ENCODE results near the gene SHC4.
A peak's percentile ranks its signal among the peaks of the same experiment; 100 is the strongest.
"Not testable (repeated sequence)": the region's sequence is repeated elsewhere in the genome, so short reads cannot be mapped to it uniquely, and the experiment has no call there.

SHC4 gene

GRCh38 chr15:48972750-48973503 is 9.2 kb upstream of the SHC4 start:
- in situ Hi-C loops (cut with MboI; ENCODE audit: low pct_unique_long_range_greater_than_20kb, low sequenced_read_pairs) = no loop called here

GRCh38 chr15:48970926-48971325 is 7.2 kb upstream of the SHC4 start:
- DNase-seq; in situ Hi-C loops (cut with MboI; ENCODE audit: low pct_unique_long_range_greater_than_20kb, low sequenced_read_pairs): not testable (repeated sequence)

More at GRCh38 chr15:48972750-48973503, 9.2 kb upstream of the SHC4 start:
- DNase-seq = no peak

DNA sequence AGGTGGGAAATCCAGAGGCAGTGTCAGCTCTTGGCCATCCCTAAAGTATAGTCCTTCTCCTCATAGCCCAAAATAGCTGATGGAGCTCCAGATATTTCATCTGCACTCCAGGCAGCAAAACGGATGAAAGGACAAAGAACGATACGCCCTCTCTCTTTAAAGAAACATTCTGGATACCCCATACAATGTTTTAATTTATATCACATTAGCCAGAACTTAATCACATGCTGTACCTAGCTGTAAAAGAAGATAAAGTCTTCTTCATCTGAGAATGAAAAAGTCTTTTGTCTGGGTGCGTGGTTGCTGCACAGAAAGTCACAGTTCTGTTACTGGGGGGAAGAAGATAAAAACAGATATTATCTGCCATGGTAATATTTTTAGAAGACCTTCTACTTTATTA is 4.3 kb upstream of the SHC4 start:
- in situ Hi-C loops (cut with MboI; ENCODE audit: low pct_unique_long_range_greater_than_20kb, low sequenced_read_pairs) = no loop called here
- DNase-seq = no peak

GRCh38 chr15:48967336-48967735 is 3.6 kb upstream of the SHC4 start:
- in situ Hi-C loops (cut with MboI; ENCODE audit: low pct_unique_long_range_greater_than_20kb, low sequenced_read_pairs) = no loop called here

GRCh38 chr15:48966595-48967301 is 3.0 kb upstream of the SHC4 start:
- in situ Hi-C loops (cut with MboI; ENCODE audit: low pct_unique_long_range_greater_than_20kb, low sequenced_read_pairs) = no loop called here
- peak; percentile 57 for DNase-seq

More at GRCh38 chr15:48967336-48967735, 3.6 kb upstream of the SHC4 start:
- no peak for DNase-seq

- in situ Hi-C loops (cut with MboI; ENCODE audit: low pct_unique_long_range_greater_than_20kb, low sequenced_read_pairs) = no loop called here
- DNase-seq = peak; percentile 37
These were observed 2.3 kb upstream of the SHC4 start for GRCh38 chr15:48965972-48966371.

DNA sequence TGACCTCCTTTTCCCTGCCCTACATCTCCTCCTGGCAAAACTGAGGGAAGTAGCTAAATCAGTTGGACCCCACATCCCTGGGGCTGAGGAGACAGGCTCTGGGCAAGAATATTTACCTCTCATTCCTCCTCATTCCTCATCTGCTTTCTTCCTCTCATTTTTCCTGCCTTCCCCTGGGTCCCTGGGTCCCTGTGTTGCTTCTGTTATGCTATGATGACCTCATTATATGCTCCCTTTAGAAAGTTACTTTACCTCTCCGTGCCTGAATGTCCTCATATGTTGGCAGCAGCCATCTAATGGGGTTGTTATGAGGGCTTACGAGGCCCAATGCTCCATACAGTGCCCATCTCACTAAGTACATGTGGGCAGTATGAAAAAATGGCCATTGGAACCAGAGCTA is 1.2 kb upstream of the SHC4 start:
- no peak for DNase-seq
- in situ Hi-C loops (cut with MboI; ENCODE audit: low pct_unique_long_range_greater_than_20kb, low sequenced_read_pairs) = no loop called here

DNA sequence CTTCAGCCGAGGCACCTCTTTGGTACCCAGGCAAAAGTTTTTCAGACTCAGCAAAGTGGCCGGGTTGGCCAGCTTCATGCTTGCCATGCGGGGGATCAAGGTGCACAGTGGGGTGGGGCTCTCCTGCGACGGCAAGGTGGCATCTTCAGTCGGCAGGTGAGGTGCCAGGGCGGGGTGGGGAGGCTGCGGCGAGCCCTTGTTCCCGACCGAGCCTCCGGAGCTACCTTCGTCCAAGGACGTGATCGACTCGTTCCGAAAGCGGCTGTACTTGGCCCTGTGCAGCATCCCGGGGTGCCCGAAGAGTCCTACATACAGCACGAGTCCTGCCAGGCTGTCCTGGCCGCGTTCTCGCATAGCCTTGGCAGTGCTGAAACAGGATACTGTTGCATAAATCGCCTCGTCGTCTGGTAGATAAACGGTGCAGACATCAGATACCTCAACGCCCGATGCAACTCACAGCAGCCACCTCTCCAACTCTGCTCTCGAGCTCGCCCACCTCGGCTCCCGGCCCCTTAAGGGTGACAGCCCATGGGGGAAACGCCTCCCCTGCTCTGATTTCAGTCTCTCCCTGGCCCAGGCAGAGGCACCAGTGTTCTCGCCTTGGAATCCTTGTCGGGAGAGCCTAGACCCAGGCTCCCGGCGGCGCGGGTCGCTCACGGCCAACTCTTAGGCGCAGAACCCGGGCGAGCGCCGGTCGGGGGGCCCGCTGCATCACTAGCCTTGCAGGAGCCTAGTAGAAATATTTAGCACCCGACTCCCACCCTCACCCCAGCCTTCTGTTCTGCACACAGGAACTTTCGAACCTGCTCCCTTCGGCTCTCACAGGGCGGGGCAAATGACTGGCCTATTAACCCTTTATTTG is 826 bp downstream of the SHC4 start:
- no peak for DNase-seq

DNA sequence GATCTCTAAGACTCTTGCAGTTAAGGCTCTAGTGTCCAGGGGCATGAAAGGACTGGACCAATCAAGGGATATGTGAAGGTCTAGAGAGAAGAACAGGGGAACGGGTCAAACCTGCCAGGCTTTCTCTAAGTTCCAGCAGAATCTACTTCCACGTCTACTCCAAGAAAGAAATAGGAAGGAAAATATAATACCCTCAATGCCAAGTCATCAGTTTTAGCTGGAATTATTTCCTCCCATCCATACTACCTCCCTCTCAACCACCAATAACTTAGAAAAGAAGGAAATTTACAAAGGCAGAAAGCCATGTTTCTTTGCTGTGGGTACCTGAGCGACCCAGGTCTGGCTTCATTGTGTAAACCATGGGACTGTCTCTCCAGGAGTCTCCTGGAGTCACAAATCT is 7.8 kb downstream of the SHC4 start:
- no peak for DNase-seq
- in situ Hi-C loops (cut with MboI; ENCODE audit: low pct_unique_long_range_greater_than_20kb, low sequenced_read_pairs) = no loop called here

More for the DNA sequence above, 826 bp downstream of the SHC4 start:
- in situ Hi-C loops (cut with MboI; ENCODE audit: low pct_unique_long_range_greater_than_20kb, low sequenced_read_pairs) = no loop called here

DNA sequence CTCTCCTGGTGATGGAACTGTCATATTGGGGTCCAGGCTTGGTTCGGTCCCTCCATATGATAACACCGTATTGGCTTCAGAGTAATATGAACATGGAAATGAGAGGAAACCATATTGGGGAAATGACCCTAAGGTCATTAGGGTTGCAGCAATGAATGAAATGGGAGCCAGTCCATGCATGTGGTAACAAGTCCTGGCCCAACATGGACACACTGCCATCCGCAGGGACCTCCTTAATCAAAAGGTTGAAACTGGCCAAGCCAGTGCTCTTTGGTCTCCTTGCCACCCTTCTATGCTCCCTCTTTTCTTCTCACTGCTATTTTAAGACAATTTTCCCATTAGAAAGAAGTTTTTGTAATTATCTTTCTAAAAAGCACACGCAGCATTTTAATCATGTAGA is 8.3 kb downstream of the SHC4 start:
- in situ Hi-C loops (cut with MboI; ENCODE audit: low pct_unique_long_range_greater_than_20kb, low sequenced_read_pairs) = no loop called here
- DNase-seq = no peak

DNA sequence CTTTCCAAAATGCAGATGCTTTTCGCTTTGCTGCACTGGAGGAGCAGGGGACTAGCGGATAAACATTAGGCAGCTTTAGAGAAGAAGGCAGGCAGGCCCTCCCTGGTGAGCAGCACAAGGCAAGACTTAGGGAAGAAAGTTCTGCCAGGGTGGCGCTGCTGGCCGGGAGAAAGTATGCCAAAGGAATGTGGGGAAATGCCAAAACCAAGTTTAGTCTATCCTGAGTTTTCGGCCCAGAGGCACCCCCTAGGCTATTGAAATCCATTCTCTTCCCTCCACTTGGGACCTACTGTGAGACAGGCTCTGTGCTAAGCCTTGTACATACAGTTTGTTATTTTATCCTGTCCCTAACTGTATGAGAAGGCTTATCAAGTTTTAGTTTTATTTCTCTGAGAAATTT is 9.2 kb downstream of the SHC4 start:
- DNase-seq = no peak
- in situ Hi-C loops (cut with MboI; ENCODE audit: low pct_unique_long_range_greater_than_20kb, low sequenced_read_pairs) = no loop called here

DNA sequence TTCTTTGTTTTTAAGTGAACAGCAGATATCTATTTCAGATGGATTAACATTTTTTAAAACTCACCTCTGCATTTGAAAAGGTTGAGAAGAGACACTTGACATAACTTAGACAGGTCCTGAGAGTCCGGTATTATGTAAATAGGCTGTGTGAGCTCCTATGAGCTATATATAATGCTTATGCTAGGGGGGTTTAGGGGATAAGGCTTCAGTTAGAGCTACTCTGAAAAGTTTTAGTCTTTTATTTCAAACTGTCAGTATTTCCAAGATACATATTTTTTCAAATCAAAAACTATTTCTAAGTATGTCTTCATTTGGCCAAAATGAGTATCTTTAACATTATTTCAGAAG is 16.9 kb downstream of the SHC4 start:
- in situ Hi-C loops (cut with MboI; ENCODE audit: low pct_unique_long_range_greater_than_20kb, low sequenced_read_pairs) = no loop called here

GRCh38 chr15:48946074-48946839 is 17.5 kb downstream of the SHC4 start:
- in situ Hi-C loops (cut with MboI; ENCODE audit: low pct_unique_long_range_greater_than_20kb, low sequenced_read_pairs) = no loop called here
- peak; percentile 47 for DNase-seq

More for the DNA sequence above, 16.9 kb downstream of the SHC4 start:
- no peak for DNase-seq

DNA sequence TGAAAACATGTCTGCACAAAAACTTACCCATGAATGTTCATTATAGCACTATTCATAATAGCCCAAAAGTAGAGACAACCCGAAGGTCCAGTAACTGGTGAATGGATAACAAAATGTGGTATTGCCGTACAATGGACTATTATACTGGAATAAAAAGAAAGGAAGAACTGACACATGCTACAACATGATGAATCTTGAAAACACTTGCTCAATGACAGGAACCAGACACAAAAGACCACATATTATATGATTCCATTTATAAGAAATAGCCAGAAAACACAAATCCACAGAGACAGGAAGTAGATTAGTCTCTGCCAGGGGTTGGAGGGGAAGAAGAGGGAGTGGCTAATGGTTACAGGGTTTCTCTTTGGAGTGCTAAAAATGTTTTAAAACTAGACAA is 18.3 kb downstream of the SHC4 start:
- DNase-seq = no peak
- in situ Hi-C loops (cut with MboI; ENCODE audit: low pct_unique_long_range_greater_than_20kb, low sequenced_read_pairs) = no loop called here

GRCh38 chr15:48941904-48942303 is 21.8 kb downstream of the SHC4 start:
- in situ Hi-C loops (cut with MboI; ENCODE audit: low pct_unique_long_range_greater_than_20kb, low sequenced_read_pairs) = no loop called here
- no peak for DNase-seq

- DNase-seq = no peak
- in situ Hi-C loops (cut with MboI; ENCODE audit: low pct_unique_long_range_greater_than_20kb, low sequenced_read_pairs) = no loop called here
These were observed 23.2 kb downstream of the SHC4 start for GRCh38 chr15:48940508-48940907.

DNA sequence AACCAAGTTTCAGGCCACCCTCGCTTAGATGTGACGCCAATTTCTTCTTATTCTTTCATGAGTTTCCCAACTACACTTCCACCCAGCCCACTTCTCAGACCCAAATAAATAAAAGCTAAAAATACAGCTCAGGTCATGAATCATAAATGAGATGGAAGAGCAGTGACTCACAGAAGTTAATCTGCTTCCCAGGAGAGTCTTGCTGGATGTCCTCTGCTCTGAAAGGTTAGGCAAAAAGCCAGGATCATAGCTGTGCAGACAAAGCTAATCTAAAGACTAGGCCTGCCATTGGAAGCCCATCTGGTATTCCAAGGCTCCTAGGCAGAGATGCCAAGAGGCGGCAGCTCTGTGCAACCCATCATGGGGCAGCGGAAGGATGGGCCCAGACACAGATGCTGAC is 24.1 kb downstream of the SHC4 start:
- DNase-seq = no peak
- in situ Hi-C loops (cut with MboI; ENCODE audit: low pct_unique_long_range_greater_than_20kb, low sequenced_read_pairs) = no loop called here

GRCh38 chr15:48937886-48938285 is 25.8 kb downstream of the SHC4 start:
- in situ Hi-C loops (cut with MboI; ENCODE audit: low pct_unique_long_range_greater_than_20kb, low sequenced_read_pairs) = no loop called here
- no peak for DNase-seq

DNA sequence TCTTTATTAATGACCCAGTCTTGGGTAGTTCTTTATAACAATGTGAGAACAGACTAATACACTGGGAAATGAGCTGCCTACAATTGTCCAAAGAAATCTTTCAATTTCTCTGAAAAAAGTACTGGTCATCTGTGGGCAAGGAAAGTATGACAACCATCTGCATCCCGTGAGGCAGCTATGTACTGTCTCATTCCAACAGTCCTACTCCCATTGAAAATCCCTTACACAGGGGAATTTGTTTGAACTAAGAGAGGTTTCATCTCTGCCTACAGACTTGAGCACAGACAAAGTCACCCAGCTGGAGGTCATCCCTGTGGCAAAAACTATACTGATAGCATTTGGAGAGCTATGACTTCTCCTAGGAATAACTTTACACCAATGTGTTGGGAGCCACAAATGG is 27.1 kb downstream of the SHC4 start:
- DNase-seq = no peak

More for the DNA sequence above, 27.1 kb downstream of the SHC4 start:
- in situ Hi-C loops (cut with MboI; ENCODE audit: low pct_unique_long_range_greater_than_20kb, low sequenced_read_pairs) = no loop called here

Measured in KBM-7 (cell line).